GM12873 (cell line): ENCODE data around the gene CCDC51.

Experiments used
- CTCF ChIP-seq: IDR thresholded peaks from 2 replicates; pipeline ENCODE4 v1.5.1; 2012; ENCODE audit warnings: low read depth, mild to moderate bottlenecking, moderate library complexity, low read length, control low read depth; ENCODE audit not compliant: insufficient read depth; ENCODE audit errors: missing control alignments

Gene CCDC51

DNA sequence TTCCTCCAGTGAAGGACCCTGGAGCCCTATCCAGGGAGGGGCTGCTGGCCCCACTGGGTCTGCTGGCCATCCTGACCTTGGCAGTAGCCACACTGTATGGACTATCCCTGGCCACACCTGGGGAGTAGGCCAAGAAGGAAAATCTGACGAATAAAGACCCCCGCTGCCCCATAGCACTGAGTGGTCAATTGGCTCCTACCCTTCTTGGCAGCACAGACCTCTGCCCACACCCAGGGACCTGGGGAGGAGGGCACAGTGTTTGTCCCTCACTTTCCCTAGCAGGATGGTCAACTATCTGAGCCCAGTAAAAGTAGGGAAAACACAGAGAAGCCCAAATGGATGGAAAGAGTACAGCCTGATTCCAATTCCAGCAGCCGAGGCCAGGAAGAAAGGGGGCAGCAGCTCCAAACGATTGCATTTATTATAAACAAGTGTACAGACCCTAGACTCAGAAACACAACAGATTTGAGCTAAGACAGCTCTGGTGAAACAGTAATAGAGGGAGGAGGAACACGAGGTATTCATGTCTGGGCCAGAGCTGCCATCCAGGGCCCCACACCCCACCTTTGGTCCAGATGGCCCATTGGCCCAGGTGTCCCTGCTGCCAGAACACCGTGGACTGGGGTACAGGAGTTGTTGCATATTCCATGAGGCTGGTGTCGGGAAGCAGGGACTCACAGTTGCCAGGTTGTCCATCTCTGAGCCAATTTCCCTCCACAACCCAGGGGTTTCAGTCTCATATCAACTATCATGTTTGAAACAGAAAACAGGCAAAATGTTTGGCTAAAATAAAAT is 27.8 kb upstream of the CCDC51 start:
- no peak for TF ChIP-seq CTCF

DNA sequence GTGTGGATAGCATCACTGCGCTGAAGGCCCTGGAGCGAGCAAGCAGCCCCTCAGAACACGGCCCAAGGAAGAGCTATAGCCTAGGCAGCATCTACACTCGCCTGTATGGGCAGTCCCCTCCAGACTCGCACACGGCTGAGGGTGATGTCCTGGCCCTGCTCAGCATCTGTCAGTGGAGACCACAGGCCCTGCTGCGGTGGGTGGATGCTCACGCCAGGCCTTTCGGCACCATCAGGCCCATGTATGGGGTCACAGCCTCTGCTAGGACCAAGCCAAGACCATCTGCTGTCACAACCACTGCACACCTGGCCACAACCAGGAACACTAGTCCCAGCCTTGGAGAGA is 27.2 kb upstream of the CCDC51 start:
- no peak for TF ChIP-seq CTCF

- no peak for TF ChIP-seq CTCF
Measured at GRCh38 chr3:48466386-48467109, 26.6 kb upstream of the CCDC51 start.

GRCh38 chr3:48465531-48466378 is 25.8 kb upstream of the CCDC51 start:
- peak; percentile 52 for TF ChIP-seq CTCF

DNA sequence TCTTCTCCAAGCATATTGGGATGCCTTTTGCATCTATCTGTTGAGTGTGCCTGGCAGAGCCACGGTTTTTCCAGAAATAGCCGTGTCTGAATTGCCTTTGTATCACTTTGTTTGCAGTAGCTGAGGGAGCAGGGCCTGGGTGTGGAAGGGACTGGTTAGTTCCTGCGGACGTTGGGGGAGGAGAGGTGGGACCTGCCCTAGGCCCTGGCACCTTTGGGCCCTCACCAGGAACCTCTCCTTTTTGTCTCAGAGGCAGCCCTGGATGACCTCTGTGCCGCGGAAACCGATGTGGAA is 25.3 kb upstream of the CCDC51 start:
- no peak for TF ChIP-seq CTCF

DNA sequence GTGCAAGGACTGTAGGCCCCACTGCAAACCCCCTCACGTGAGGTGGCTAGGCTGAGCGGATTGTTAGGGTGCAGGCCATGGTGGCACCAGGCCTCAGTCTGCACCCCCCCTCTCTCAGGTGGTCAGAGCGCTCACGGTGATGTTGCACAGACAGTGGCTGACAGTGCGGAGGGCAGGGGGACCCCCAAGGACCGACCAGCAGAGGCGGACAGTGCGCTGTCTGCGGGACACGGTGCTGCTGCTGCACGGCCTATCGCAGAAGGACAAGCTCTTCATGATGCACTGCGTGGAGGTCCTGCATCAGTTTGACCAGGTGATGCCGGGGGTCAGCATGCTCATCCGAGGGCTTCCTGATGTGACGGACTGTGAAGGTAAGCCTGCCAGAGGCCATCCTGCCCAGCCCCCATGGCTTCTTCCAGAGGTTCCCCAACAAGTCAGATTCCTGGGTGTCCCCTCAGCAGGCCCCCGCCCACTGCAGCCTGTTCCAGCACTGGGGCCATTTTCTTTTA is 24.8 kb upstream of the CCDC51 start:
- no peak for TF ChIP-seq CTCF

DNA sequence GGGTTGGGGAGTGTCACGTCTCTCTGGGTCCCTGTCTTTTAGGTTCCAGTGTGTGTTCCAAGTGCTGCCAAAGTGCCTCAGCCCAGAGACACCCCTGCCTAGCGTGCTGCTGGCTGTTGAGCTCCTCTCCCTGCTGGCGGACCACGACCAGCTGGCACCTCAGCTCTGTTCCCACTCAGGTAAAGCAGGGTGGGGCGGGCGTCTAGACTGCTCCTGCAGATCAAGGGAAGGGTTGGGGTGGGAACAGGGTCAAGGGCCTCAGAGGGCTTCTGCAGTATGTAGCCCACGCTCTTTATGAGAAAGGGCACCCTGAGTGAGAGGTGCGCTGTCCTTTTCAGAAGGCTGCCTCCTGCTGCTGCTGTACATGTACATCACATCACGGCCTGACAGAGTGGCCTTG is 23.8 kb upstream of the CCDC51 start:
- no peak for TF ChIP-seq CTCF
